ENCODE data around the gene PRRX2.

Gene PRRX2

GRCh38 chr9:129685220-129685932 is 19.9 kb downstream of the PRRX2 start:
- DNase-seq, result no peak

- DNase-seq, result no peak
Observed at GRCh38 chr9:129685933-129686259, 20.4 kb downstream of the PRRX2 start.

- no peak for DNase-seq
Observed at GRCh38 chr9:129686736-129687135, 21.3 kb downstream of the PRRX2 start.

GRCh38 chr9:129687391-129687790 is 21.9 kb downstream of the PRRX2 start:
- DNase-seq, result no peak

GRCh38 chr9:129688285-129689043 is 23.0 kb downstream of the PRRX2 start:
- DNase-seq, result no peak

- DNase-seq, result no peak
Observed at GRCh38 chr9:129692534-129692933, 27.1 kb downstream of the PRRX2 start.

- DNase-seq, result no peak
Observed at GRCh38 chr9:129693741-129694140, 28.3 kb downstream of the PRRX2 start.

- no peak for DNase-seq
Observed at GRCh38 chr9:129694243-129694646, 28.8 kb downstream of the PRRX2 start.

- DNase-seq, result no peak
Observed at GRCh38 chr9:129695870-129696269, 30.4 kb downstream of the PRRX2 start.

GRCh38 chr9:129696944-129697655 is 31.7 kb downstream of the PRRX2 start:
- DNase-seq, result no peak

GRCh38 chr9:129697656-129698253 is 32.3 kb downstream of the PRRX2 start:
- DNase-seq, result no peak

- DNase-seq, result no peak
Observed at GRCh38 chr9:129698254-129698757, 32.9 kb downstream of the PRRX2 start.

- DNase-seq, result no peak
Observed at GRCh38 chr9:129701054-129701453, 35.6 kb downstream of the PRRX2 start.

GRCh38 chr9:129701549-129701948 is 36.1 kb downstream of the PRRX2 start:
- DNase-seq, result no peak

- no peak for DNase-seq
Observed at GRCh38 chr9:129702589-129703520, 37.4 kb downstream of the PRRX2 start.

GRCh38 chr9:129703667-129704355 is 38.4 kb downstream of the PRRX2 start:
- no peak for DNase-seq

GRCh38 chr9:129704807-129705206 is 39.4 kb downstream of the PRRX2 start:
- DNase-seq, result no peak

- DNase-seq, result no peak
Observed at GRCh38 chr9:129708793-129709192, 43.3 kb downstream of the PRRX2 start.

- no peak for DNase-seq
Observed at GRCh38 chr9:129709438-129710168, 44.2 kb downstream of the PRRX2 start.

GRCh38 chr9:129710169-129710453 is 44.7 kb downstream of the PRRX2 start:
- DNase-seq, result no peak

Data from NCI-H1092 (cell line).